ENCODE data around the gene MRPS9. TPM values are rescaled to one million over a fixed set of nuclear protein-coding genes. Genes with fewer than 3 reads are reported as not detected.

MRPS9 gene
- polyA plus RNA-seq, 1 donor: 28.3 TPM

DNA sequence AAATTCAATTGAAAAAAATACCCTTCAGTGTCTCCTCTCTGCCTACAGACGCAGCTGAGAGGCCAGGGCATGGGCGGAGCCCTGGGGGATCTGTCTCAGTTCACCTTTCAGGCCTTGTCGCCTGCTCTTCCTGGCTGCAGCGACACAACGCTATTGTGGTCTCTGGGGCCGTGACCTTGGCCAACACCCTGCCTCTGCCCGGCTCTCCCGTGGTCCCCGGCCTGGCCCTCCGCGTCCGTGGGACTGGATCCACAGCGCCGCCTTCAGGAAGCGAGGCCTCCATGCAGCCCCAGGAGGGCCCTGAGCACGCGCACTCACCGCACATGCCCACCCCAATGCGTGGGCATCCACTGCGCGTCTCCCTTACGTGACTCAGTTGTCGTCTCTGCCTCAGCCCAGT lies 81.1 kb downstream of the MRPS9 start:
- DNase-seq (ENCODE audit: low read depth): no peak

DNA sequence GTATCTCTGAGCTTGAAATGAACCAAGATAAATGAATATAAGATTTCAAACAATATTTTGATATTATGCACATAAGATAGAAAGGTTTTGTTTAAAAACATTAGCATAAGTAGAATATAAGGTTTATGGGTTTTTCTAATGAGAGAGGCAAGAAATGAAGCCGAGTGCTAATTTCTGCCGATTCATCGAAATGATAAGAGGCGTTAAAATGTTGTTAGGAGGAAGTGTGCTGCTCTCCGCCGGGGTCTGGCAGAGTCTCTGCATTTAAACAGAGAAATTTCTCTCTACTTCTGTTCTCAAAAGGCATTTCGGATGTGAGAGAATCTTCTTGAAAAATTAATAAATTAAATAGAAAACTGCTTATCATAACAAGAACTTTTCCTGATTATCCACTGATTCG lies 83.6 kb downstream of the MRPS9 start:
- no peak for DNase-seq (ENCODE audit: low read depth)

DNA sequence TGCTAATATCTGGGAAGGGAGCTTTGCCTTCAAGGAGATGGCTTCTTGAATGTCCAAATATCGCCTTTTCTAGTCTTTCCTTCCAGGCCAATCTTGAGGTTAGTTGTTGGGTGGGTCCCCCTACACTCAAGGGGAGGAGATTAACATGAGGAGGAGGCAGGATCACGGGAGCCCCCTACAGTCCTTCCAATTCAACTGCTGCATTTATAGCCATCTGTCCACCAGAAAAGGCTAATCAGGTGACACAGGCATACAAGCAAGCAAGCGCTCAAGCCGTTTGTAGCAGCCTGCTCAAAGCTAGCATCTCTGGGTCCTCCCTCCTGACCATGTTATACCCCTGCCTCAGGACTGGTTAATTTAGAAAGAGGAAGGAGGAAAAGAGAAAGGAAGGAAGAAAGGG lies 87.6 kb downstream of the MRPS9 start:
- no peak for DNase-seq (ENCODE audit: low read depth)

DNA sequence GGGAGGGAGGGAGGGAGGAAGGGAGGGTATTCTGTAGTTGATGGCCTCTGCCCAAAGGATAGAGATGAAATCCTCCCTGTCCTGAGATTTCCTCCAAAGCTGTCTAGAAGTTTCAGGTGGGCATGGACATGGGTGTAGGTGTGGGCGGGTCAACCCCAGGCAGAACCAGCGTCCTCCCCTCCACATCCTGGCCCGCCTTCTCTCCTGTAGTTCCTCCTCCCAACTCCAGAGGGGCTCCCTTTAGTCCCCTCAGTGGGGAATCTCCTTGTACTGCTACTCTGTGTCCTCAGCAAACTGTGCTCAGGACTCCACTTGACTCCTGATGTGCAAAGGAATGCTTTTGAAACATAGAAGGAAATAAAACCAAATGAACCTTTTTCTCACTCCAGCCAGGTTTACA lies 88.1 kb downstream of the MRPS9 start:
- DNase-seq (ENCODE audit: low read depth): no peak

DNA sequence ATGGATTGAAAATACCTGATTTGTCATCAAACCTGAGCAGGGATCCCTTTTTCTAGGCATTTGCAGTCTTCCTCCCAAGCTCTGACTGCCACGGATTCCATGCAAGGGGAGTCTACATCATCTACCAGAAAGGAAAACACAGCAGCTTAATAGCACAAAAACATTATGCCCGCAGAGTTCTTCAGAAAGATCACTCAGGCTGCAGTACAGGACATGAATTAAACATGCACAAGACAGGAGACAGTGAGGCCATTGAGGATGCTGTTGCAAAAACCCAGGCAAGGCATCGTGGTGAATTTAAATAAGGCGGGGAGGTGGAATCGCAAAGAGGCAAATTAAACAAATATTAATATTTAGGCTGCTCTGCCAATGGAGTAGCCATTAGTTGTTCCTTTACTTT lies 88.5 kb downstream of the MRPS9 start:
- DNase-seq (ENCODE audit: low read depth): no peak

DNA sequence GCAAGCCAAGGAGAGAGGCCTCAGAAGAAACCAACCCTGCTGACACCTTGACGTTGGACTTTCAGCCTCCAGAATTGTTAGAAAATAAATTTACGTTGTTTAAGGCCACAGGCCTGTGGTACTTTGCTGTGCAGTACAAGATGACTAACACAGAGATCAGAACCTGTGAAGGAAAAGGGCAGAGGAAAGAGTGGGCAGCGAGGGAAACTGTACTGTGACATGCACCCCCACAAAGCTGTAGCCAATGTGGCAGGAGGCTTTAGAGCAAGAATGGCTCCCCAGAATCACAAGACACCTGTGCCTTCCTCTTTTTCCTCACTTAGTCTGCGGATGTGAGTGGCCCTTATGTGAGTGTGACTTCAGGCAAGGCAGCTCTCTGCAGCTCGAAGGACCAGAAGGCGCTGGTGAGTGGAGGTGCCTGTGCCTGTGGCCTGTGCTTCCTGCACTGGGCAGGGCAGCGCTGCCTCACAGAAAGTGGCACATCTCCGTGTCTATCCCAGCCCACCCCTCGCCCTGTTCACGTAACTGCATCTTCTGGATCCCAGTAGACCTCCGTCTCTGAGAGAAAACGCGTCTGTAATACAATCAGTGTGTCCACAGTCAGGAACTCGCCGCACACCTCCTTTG lies 89.5 kb downstream of the MRPS9 start:
- no peak for DNase-seq (ENCODE audit: low read depth)

DNA sequence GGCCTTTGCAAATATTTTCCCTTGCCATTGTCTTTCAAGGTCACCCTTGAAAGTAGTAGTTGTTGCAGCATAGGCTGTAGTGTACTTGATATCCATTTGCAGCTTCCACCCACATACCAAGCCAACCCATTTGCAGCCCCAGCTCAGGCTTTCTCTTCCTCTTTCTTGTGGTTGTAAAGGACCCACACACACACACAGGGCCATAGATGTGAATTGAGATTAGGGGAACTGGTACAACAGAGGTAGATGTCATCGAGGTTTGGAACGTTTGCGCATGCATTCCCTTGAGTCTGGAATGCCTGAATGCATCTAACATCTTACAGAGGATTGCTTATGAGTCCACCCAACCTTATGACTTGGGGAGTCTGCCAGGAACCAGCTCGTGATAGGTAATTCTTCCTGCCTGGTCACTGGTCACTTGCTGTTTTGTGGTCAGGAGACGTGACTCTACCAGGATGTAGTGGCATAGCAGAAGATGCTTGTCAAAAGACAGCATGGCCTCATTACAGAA lies 91.9 kb downstream of the MRPS9 start:
- DNase-seq (ENCODE audit: low read depth): no peak

DNA sequence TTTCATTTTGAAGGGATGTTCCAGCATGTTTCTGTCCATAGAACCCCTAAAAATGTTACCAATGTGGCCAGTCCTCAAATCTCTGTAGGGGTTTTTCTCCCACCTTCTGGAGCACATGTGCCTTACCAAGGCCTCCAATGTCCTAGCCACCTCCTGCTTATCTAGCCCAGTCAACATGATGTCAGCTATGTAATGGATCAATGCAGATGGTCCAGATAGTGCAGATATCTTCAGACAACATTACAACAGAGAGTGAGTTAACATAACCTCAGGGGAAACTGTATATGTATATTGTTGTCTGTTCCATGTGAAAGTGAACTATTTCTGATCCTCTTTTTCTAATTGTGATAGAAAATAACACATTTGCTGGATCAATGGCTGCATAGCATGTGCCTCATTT lies 92.7 kb downstream of the MRPS9 start:
- DNase-seq (ENCODE audit: low read depth): no peak

DNA sequence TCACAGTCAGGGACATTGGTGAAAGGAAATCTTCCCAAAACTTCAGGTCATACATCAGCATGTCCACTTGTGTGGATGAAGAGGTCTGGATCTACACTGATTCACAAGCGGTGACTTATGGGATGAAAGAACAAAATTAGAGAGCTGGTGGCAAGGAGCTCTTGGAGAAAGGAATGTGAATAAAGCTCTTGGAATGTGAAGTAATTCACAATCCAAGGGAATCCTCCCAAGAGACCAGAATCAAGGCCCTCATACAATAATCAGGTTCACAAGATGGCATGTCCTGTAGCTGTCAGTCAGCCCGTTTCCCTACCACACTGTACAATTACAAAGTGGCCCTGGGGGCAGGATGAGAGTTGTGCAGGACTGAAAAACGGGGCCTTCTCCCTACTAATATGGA lies 96.2 kb downstream of the MRPS9 start:
- no peak for DNase-seq (ENCODE audit: low read depth)

DNA sequence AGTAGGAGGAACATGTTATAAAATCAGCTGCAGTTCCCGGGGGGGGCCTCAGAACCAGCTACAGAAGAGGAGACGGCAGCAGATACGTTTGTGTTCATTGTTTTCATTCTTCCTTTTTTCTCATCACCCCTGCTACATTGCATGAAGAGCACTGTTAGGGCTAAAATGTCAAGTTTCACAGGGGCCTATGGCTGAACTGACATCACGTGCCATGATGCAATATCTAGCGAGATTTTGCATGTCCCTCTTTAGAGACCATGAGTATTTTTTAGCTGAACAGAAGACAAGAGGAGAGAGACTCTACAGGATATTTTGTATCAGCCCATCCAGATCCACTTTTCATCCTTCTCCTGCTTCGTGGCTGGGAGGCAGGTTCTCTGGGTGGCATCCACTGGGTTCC lies 97.6 kb downstream of the MRPS9 start:
- DNase-seq (ENCODE audit: low read depth): no peak

DNA sequence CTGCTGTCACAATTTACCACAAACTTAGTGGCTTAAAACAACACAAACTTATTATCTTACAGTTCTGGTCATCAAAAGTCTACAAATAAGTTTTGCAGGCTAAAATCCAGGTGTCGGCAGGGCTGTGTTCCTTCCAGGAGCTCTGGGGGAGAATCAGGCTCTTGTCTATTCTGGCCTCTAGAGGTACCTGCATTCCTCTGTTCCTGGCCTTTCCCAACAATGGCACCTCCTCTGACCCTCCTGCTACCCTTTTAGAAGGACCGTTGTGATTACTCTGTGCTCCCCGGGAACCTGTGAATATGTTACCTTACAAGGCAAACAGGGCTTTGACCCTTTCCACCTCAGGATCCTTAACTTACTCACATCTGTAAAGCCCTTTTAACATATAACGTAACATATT lies 98.5 kb downstream of the MRPS9 start:
- DNase-seq (ENCODE audit: low read depth): no peak

DNA sequence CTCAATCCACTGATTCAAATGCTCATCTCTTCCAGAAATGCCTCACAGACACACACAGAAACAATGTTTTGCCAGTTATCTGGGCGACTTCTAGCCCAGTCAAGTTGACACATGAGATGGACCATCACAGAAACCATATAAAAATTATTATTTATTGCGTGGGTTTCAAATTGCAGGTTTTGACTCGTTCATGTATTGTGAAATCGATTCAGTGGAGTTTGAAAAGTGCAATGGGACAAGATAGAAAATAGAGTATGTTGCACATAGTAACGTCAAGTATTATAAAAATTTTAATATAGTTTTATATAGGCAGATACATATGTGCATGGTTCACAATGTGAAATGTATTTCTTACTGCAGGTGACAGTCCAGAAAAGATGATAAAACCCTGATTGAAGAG lies 100.8 kb downstream of the MRPS9 start:
- no peak for DNase-seq (ENCODE audit: low read depth)

DNA sequence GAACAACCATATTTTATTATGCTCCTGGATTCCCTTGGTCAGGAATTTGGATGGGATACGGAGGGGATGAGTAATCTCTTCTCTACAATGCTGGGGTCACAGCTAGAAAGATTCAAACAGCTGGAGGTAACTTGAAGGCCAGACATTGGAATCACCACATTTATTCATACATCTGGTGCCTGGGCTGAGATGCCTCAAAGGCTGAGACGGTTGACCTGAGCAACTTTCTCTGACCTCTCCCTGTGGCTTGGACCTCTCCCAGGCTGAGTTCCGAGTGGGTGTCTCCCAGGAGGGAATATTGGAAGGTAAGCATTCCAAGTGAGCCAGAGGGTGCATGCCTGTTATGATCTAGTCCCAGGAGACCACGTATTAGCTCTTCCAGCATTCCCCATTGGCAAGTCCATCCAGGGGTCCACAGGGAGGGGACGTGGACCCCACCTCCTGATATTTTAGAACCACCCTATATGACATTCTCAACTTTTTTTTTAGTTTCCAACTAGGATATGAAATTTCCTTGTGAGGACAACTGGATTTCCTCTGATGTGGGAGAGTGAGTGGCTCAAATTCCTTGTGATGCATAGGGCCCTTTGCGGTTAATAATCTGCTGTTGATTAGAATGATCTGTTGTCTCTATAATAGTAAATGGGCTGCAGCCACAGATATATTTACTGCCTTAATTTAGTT lies 101.8 kb downstream of the MRPS9 start:
- DNase-seq (ENCODE audit: low read depth): no peak

DNA sequence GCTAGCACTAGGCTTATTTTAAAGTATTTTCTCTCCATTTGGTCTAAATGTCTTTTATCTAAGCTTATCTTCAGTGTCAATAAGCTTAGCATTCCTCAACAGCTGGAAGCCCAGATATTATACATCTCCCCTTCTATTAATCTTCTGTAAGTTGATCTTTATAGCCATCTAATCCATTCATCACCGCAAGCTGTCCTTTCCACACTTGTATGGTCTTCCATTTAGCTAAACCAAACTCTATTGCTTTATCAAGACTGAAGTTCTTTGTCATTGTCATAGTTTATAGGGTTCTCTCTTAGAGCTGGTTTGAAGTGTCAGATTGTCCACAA lies 102.3 kb downstream of the MRPS9 start:
- DNase-seq (ENCODE audit: low read depth): no peak

DNA sequence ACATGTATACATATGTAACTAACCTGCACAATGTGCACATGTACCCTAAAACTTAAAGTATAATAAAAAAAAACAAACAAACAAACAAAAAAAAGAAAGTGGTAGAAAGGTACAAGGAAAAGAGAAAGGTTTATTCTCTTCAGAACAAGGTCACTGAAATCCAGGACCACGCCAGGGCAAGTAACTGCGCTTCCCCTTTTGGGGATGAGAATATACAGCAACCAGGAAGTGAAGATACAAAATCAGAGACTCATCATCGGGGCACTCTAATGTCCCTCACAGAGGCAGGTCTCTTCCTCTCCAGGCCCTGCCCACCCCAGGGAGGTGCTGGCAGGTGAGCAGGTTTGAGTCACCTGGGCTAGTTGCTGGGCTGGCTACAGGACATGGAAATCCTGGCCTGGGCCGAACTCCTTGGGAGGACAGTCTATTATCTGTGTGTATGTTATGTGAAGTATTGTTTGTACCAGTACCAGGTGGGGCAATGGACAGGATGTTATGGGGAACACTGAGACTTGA lies 103.3 kb downstream of the MRPS9 start:
- DNase-seq (ENCODE audit: low read depth): no peak

DNA sequence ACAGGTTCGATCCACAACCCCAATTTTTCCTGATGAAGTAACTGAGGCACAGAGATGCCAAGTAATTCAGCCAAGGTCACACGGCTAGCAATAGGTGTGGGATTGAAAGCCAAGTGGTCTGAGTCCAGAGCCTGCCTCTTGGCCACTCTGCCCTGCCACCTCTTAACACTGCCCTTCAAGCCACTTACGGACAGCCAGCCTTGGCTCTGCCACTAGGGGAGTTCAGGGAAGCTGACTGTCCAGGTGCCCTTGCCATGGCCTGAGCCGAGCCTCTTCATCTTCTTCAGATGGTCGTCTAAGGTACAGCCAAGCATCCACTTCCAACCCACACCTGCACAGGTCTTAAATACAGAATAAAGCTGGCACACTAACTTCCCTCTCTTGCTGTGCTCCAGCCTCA lies 104.4 kb downstream of the MRPS9 start:
- DNase-seq (ENCODE audit: low read depth): no peak

DNA sequence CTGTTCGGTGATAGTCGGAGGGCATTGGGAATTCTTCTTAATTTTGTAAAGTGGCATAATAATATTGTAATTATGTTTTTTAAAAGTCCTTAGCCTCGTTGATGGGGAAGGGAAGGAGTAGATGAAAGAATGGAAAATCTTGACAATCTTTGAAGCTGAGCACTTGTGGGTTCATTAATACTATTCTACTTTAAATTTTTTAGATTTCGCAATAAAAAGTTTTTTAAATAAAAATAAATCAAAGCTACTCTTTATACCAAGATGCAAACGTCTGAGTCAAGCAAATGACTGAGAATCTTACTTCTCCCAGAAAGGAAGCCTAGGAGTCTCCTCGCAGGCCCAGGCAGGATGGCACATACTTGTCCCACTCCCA lies 105.2 kb downstream of the MRPS9 start:
- no peak for DNase-seq (ENCODE audit: low read depth)

DNA sequence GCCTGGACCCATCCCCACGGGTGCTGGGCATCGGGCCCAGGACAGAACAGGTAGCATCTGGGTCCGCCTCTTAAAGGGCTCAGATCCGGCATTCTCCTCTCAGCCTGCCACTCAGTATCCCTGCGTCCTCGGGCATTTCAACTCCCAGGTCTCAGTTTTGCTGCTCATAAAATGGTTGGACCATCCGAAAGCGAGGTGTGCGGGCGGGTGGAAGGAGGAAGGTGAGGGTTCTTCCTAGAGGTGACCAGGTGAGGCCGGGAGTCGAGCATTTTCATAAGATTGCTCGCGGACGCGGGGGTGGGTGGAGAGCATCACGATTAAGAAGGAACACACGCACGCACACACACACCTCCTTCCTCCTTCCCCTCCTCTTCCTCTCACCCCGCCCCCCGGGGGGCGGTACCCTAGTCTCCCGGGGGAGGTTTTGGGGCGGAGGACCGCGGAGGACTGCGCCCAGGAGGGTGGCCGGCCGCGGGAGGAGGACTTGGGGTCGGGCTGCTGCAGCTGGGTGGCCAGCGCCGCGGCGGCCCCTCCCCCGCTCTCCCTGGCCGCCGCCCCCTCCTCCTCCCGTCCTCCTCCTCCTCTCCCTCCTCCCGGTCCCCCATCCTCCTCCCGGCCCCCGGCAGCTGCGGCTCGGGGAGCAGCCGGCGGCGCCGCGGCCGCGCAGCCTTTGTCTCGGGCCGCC lies 105.7 kb downstream of the MRPS9 start:
- DNase-seq (ENCODE audit: low read depth): no peak

DNA sequence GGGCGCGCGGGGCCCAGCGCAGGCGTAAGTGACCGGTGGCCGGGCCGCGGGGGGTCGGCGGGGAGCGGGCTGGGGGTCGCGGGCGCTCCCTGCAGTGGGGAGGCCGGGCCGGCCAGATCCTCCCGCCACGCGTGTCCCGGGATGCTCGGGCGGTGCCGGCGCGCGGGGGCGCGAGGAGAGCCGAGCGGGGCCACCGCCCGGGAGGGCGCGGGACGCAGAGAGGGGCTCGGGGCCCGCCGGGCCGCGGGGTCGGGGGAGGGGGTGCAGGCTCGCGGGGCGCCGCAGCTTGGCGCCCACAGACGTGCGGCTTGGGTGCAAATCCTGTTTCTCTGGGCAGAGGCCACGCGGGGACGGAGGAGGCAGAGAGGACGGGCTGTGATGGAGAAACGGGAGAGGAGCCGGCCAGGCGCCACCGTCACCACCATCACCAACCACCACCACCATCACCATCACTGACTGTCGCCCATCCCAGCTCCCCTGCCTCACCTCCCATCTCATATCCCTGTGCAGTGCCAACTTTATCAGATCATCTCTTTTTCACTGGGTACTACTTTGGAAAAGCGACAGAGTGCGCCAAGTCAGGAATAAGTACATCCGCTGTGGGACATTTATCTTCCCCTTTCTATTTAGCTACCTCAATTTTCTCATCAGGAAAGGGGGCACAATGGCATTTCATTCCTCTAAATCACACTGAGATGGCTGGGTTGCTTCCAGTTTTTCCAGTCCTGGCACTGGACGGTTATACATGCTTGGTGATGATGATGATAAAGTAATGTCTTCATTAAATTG lies 106.5 kb downstream of the MRPS9 start:
- no peak for DNase-seq (ENCODE audit: low read depth)

DNA sequence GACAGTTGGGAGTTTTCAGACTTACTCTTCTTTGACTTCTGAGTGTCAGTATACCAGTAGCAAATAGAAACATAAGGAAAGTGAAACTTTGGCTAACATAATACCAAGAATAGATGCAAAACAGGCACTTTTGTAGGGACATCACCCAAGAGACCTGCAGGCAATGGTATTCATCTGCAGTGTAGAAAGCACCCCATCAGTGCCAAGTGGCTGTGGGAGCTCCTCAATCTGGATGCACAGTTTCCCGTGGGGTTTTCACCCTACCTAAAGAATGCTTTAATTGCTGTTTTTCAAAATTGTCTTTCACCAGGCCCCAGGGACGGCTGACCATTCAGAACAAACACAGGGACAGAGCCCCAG lies 107.1 kb downstream of the MRPS9 start:
- DNase-seq (ENCODE audit: low read depth): no peak

DNA sequence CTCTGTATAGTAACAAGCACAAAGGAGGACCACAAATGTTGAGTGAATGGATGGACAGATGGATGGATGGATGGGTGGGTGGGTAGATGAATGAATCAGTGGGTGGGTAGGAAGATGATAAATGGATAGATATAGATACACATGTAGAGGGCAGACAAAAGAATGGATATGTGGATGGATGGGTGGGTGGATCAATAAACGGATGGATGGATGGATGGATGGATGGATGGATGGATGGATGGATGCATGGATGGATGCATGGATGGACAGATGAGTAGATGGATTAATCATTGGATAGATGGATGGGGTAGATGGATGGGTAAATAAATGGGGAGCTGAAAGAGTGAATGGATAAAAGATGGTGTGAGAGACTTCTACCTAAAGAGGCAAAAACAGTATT lies 111.4 kb downstream of the MRPS9 start:
- no peak for DNase-seq (ENCODE audit: low read depth)

All from forelimb muscle (tissue), 1 donor.